ENCODE data around the gene DDAH2. TPM values are rescaled to one million over a fixed set of nuclear protein-coding genes. Genes with fewer than 3 reads are reported as not detected.
"Not testable (repeated sequence)": the region's sequence is repeated elsewhere in the genome, so short reads cannot be mapped to it uniquely, and the experiment has no call there.

DDAH2 gene
- total RNA-seq, 1 experiment from 2014 or later: 75.1 TPM

- DNase-seq (ENCODE audit: low read depth): no peak
Measured at GRCh38 chr6:31713991-31714684, 15.0 kb downstream of the DDAH2 start.

- DNase-seq (ENCODE audit: low read depth): no peak
Measured at GRCh38 chr6:31713465-31713864, 15.6 kb downstream of the DDAH2 start.

- peak; percentile 55 for DNase-seq (ENCODE audit: low read depth)
Measured at GRCh38 chr6:31712296-31712695, 16.8 kb downstream of the DDAH2 start.

- DNase-seq (ENCODE audit: low read depth): no peak
Measured at GRCh38 chr6:31711233-31711632, 17.9 kb downstream of the DDAH2 start.

GRCh38 chr6:31710523-31711219, 18.4 kb downstream of the DDAH2 start:
- DNase-seq (ENCODE audit: low read depth): no peak

- DNase-seq (ENCODE audit: low read depth): not testable (repeated sequence)
Measured at GRCh38 chr6:31709157-31709556, 19.9 kb downstream of the DDAH2 start.

GRCh38 chr6:31708224-31708623, 20.9 kb downstream of the DDAH2 start:
- DNase-seq (ENCODE audit: low read depth): no peak

- no peak for DNase-seq (ENCODE audit: low read depth)
Measured at GRCh38 chr6:31707701-31708100, 21.4 kb downstream of the DDAH2 start.

- no peak for DNase-seq (ENCODE audit: low read depth)
Measured at GRCh38 chr6:31706599-31706998, 22.5 kb downstream of the DDAH2 start, which contains the start of gene LY6G6F. TSS of gene LY6G6F (plus strand) at chr6:31706866. CDS start at chr6:31706907, 41 bp downstream.

- peak; percentile 74 for DNase-seq (ENCODE audit: low read depth)
Measured at GRCh38 chr6:31705931-31706330, 23.2 kb downstream of the DDAH2 start.

GRCh38 chr6:31702819-31703716, 26.0 kb downstream of the DDAH2 start, which contains the start of gene ABHD16A:
TSS of gene ABHD16A (minus strand) at chr6:31703324. CDS start at chr6:31703281, 43 bp downstream.
- peak; percentile 99 for DNase-seq (ENCODE audit: low read depth)

GRCh38 chr6:31702405-31702818, 26.7 kb downstream of the DDAH2 start:
- DNase-seq (ENCODE audit: low read depth): no peak

- peak; percentile 48 for DNase-seq (ENCODE audit: low read depth)
Measured at GRCh38 chr6:31701666-31702404, 27.3 kb downstream of the DDAH2 start.

- no peak for DNase-seq (ENCODE audit: low read depth)
Measured at GRCh38 chr6:31700740-31701401, 28.2 kb downstream of the DDAH2 start.

- no peak for DNase-seq (ENCODE audit: low read depth)
Measured at GRCh38 chr6:31697555-31697954, 31.5 kb downstream of the DDAH2 start.

- no peak for DNase-seq (ENCODE audit: low read depth)
Measured at GRCh38 chr6:31693535-31693934, 35.6 kb downstream of the DDAH2 start.

GRCh38 chr6:31692886-31693285, 36.2 kb downstream of the DDAH2 start:
- no peak for DNase-seq (ENCODE audit: low read depth)

GRCh38 chr6:31692353-31692752, 36.7 kb downstream of the DDAH2 start:
- DNase-seq (ENCODE audit: low read depth): no peak

GRCh38 chr6:31691564-31692108, 37.5 kb downstream of the DDAH2 start:
- no peak for DNase-seq (ENCODE audit: low read depth)

GRCh38 chr6:31691078-31691463, 38.0 kb downstream of the DDAH2 start:
- DNase-seq (ENCODE audit: low read depth): no peak

All from M059J (cell line).